ENCODE measurements around the gene ABR. TPM values are rescaled to one million over a fixed set of nuclear protein-coding genes. Genes with fewer than 3 reads are reported as not detected.
"Not testable (repeated sequence)": the region's sequence is repeated elsewhere in the genome, so short reads cannot be mapped to it uniquely, and the experiment has no call there.

The ABR gene
- total and polyA plus RNA-seq, 4 experiments from 2014 or later = 7.2 to 157 (median 86.1) TPM

DNA sequence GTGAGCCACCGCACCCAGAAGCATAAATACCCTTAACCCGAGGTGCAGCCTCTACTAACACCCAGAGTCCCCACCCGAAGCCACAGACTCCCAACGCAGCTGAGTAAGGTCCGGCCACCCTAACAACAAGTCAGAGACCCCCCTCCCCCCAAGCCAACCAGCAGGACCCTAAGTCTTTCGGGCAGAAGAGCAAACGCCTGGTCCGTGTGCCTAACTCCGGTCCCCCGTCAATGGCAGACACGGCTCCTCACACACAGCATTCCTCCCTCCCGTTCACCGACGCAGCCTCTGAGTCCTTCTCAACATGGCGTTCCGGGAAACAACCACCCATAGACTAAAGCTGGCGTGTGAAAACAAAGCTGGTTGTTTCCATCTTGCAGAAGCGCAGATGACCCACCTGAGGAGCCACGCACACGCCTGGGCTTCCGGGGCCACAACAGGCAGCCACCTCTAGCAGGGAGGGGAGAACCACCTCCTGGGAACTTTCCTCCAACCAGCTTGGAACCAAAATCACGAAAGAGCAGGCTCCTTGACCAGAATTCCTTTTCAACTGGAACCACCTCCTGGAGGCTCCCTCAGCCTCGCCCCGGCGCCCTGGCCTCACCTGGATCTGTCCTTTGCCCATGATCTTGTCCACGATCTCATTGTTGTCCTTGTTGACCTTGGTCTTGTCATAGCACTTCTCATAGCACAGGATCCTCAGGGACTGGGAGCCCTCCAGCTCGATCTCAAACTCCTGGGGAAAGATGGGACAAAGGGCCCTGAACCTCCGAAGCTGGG lies 130.1 kb downstream of the ABR start:
- Histone ChIP-seq H3K27me3 (ENCODE audit: insufficient read depth, low read length) (no peaks in the 10 kb centered on the region), H3K9me3 (ENCODE audit: control insufficient read depth in 1 of 2, low read length in 2 of 2) (no peaks in the 10 kb centered on the region), H3K4me3 (ENCODE audit: low read length in 2 of 2) (no peak overlapping the region), H3K27ac (ENCODE audit: low read depth, low read length) (no peak overlapping the region), H3K36me3 (ENCODE audit: insufficient read depth, low read length) (peaks cover 5% of the 10 kb centered on the region), H3K4me1 (ENCODE audit: insufficient read depth, low read length) (no peaks in the 10 kb centered on the region)
- peaks cover 0 to 5% (median 4%) of the 10 kb centered on the region in 4 donors for H3K4me1 Mint-ChIP-seq
- POLR2A ChIA-PET (ENCODE audit: partially characterized antibody) = no interaction called here
- DNase-seq = no peak
- intact Hi-C loops (cut with micrococcal nuclease) = no loop called here
- no peaks in the 10 kb centered on the region for H3K9me3 Mint-ChIP-seq
- H3K4me3 Mint-ChIP-seq = no peak overlapping the region
- H3K36me3 Mint-ChIP-seq = peaks cover 8 to 33% of the 10 kb centered on the region in 2 donors
- H3K27ac Mint-ChIP-seq = no peak overlapping the region
- H3K27me3 Mint-ChIP-seq = no peaks in the 10 kb centered on the region
- CTCF ChIA-PET (ENCODE audit: partially characterized antibody) = no interaction called here

DNA sequence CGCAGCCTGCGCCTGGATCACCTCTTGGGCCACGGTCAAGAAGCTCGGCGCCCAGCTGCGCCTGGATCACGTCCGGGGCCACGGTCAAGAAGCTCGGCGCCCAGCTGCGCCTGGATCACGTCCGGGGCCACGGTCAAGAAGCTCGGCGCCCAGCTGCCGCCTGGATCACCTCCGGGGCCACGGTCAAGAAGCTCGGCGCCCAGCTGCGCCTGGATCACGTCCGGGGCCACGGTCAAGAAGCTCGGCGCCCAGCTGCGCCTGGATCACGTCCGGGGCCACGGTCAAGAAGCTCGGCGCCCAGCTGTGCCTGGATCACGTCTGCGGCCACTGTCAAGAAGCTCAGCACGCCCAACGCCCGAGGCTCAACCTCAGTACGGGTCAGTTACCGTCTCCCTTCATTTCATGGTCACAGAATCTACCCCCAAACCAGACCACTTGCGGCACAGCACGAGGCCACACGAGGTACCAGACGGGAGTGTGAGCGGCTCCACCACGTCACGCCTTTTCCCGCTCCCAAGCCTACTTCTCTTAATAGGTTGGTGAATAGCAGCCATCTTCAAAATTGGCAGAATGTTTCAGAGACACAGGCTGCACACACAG lies 131.2 kb downstream of the ABR start:
- CTCF ChIA-PET (ENCODE audit: partially characterized antibody) = not testable (repeated sequence)

GRCh38 chr17:1047879-1048470 lies 131.8 kb downstream of the ABR start:
- no peak overlapping the region for H3K4me3 ChIP-seq (ENCODE audit: low read length in 2 of 2)
- POLR2A ChIA-PET (ENCODE audit: partially characterized antibody) = no interaction called here
- intact Hi-C loops (cut with micrococcal nuclease) = no loop called here

More for the DNA sequence above, 131.2 kb downstream of the ABR start:
- H3K9me3 ChIP-seq (ENCODE audit: control insufficient read depth in 1 of 2, low read length in 2 of 2); H3K4me3 ChIP-seq (ENCODE audit: low read length in 2 of 2); POLR2A ChIA-PET (ENCODE audit: partially characterized antibody); DNase-seq; H3K4me3 Mint-ChIP-seq; H3K27me3 Mint-ChIP-seq; H3K27me3 ChIP-seq (ENCODE audit: insufficient read depth, low read length); intact Hi-C loops (cut with micrococcal nuclease); H3K36me3 ChIP-seq (ENCODE audit: insufficient read depth, low read length); H3K4me1 ChIP-seq (ENCODE audit: insufficient read depth, low read length); H3K27ac ChIP-seq (ENCODE audit: low read depth, low read length); H3K27ac Mint-ChIP-seq; H3K4me1 Mint-ChIP-seq; H3K9me3 Mint-ChIP-seq: not testable (repeated sequence)
- H3K36me3 Mint-ChIP-seq = peaks cover 9 to 31% of the 10 kb centered on the region in 2 donors

DNA sequence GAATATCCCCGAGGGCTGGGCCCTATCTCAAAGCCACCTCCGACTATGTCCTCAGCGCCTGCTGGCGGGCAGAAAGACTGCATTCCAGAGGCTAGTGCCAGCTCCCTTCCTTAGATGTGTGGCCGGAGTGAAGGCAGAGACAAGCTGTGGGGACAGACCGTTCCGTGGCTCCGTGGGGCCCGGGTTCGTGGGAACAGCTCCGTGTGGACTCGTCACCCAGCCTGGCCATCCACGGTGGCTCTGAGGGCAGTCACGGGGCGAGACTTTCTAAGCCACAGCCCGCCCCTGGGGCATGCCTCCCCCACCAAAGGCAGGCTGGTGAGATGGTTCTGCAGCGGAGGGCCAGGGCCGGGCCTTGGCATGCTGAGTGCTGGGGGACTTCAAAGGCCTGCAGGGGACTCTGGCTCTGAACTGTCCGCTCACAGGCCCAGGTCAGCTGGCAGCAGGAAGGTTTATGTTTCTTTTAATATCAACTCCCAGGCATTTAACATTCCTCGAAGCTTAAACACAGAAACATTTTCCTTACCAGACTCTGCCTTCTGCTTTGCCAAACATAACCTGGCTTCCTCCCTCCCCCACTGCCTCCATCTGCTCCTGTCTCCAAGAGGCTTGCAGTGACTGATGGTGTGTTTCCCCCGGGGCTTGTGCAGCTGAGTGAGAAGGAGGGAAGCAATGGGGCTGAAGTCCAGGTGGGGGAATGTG lies 132.5 kb downstream of the ABR start:
- no peaks in the 10 kb centered on the region for H3K4me1 ChIP-seq (ENCODE audit: insufficient read depth, low read length)
- H3K9me3 Mint-ChIP-seq = no peaks in the 10 kb centered on the region
- H3K27me3 ChIP-seq (ENCODE audit: insufficient read depth, low read length) = no peaks in the 10 kb centered on the region
- peaks cover 16 to 37% of the 10 kb centered on the region in 2 donors for H3K36me3 Mint-ChIP-seq
- ChIA-PET CTCF (ENCODE audit: partially characterized antibody) (no interaction called here), POLR2A (ENCODE audit: partially characterized antibody) (no interaction called here)
- no peak overlapping the region for H3K27ac ChIP-seq (ENCODE audit: low read depth, low read length)
- H3K9me3 ChIP-seq (ENCODE audit: control insufficient read depth in 1 of 2, low read length in 2 of 2) = no peaks in the 10 kb centered on the region
- H3K36me3 ChIP-seq (ENCODE audit: insufficient read depth, low read length) = peaks cover 12% of the 10 kb centered on the region
- no peak overlapping the region for H3K4me3 Mint-ChIP-seq
- intact Hi-C loops (cut with micrococcal nuclease) = no loop called here
- peak overlapping the region in 2 of 7 donors; percentile 30 to 68 for H3K27ac Mint-ChIP-seq
- no peak for DNase-seq
- H3K4me1 Mint-ChIP-seq = peaks cover 0 to 10% (median 6%) of the 10 kb centered on the region in 4 donors
- no peak overlapping the region for H3K4me3 ChIP-seq (ENCODE audit: low read length in 2 of 2)
- H3K27me3 Mint-ChIP-seq = no peaks in the 10 kb centered on the region

More at GRCh38 chr17:1047879-1048470, 131.8 kb downstream of the ABR start:
- Mint-ChIP-seq H3K9me3 (no peaks in the 10 kb centered on the region), H3K36me3 (peaks cover 9 to 31% of the 10 kb centered on the region in 2 donors), H3K4me1 (peaks cover 0 to 5% (median 5%) of the 10 kb centered on the region in 4 donors), H3K27ac (peak overlapping the region in 1 of 7 donors; percentile 68), H3K4me3 (no peak overlapping the region), H3K27me3 (no peaks in the 10 kb centered on the region)
- Histone ChIP-seq H3K9me3 (ENCODE audit: control insufficient read depth in 1 of 2, low read length in 2 of 2) (no peaks in the 10 kb centered on the region), H3K36me3 (ENCODE audit: insufficient read depth, low read length) (peaks cover 5% of the 10 kb centered on the region), H3K4me1 (ENCODE audit: insufficient read depth, low read length) (no peaks in the 10 kb centered on the region), H3K27ac (ENCODE audit: low read depth, low read length) (no peak overlapping the region), H3K27me3 (ENCODE audit: insufficient read depth, low read length) (no peaks in the 10 kb centered on the region)
- DNase-seq = no peak
- CTCF ChIA-PET (ENCODE audit: partially characterized antibody) = no interaction called here

- no peaks in the 10 kb centered on the region for H3K9me3 ChIP-seq (ENCODE audit: control insufficient read depth in 1 of 2, low read length in 2 of 2)
- Mint-ChIP-seq H3K4me3 (no peak overlapping the region), H3K36me3 (peaks cover 24 to 40% of the 10 kb centered on the region in 2 donors), H3K27me3 (no peaks in the 10 kb centered on the region), H3K27ac (no peak overlapping the region), H3K4me1 (peaks cover 0 to 15% (median 6%) of the 10 kb centered on the region in 4 donors), H3K9me3 (no peaks in the 10 kb centered on the region)
- CTCF ChIA-PET (ENCODE audit: partially characterized antibody) = interaction anchor here (3.0 kb wide), 1 partner anchor 11 kb away, joined by 10 read pairs; no protein-coding TSS in a partner anchor
- H3K4me1 ChIP-seq (ENCODE audit: insufficient read depth, low read length) = no peaks in the 10 kb centered on the region
- intact Hi-C loops (cut with micrococcal nuclease) = no loop called here
- H3K27ac ChIP-seq (ENCODE audit: low read depth, low read length) = no peak overlapping the region
- H3K27me3 ChIP-seq (ENCODE audit: insufficient read depth, low read length) = no peaks in the 10 kb centered on the region
- no peak overlapping the region for H3K4me3 ChIP-seq (ENCODE audit: low read length in 2 of 2)
- peaks cover 15% of the 10 kb centered on the region for H3K36me3 ChIP-seq (ENCODE audit: insufficient read depth, low read length)
- POLR2A ChIA-PET (ENCODE audit: partially characterized antibody) = no interaction called here
- no peak for DNase-seq
These were observed 134.3 kb downstream of the ABR start for GRCh38 chr17:1045456-1045855.

- H3K4me3 Mint-ChIP-seq; H3K9me3 ChIP-seq (ENCODE audit: control insufficient read depth in 1 of 2, low read length in 2 of 2); H3K27me3 ChIP-seq (ENCODE audit: insufficient read depth, low read length); H3K9me3 Mint-ChIP-seq; POLR2A ChIA-PET (ENCODE audit: partially characterized antibody); H3K4me3 ChIP-seq (ENCODE audit: low read length in 2 of 2); intact Hi-C loops (cut with micrococcal nuclease); H3K27ac ChIP-seq (ENCODE audit: low read depth, low read length); DNase-seq; H3K27me3 Mint-ChIP-seq; H3K4me1 ChIP-seq (ENCODE audit: insufficient read depth, low read length): not testable (repeated sequence)
- Mint-ChIP-seq H3K4me1 (peaks cover 0 to 15% (median 6%) of the 10 kb centered on the region in 4 donors), H3K27ac (peak overlapping the region in 1 of 7 donors; percentile 65), H3K36me3 (peaks cover 24 to 33% of the 10 kb centered on the region in 2 donors)
- peaks cover 12% of the 10 kb centered on the region for H3K36me3 ChIP-seq (ENCODE audit: insufficient read depth, low read length)
- CTCF ChIA-PET (ENCODE audit: partially characterized antibody) = interaction anchor here (1.1 to 3.0 kb wide), 2 partner anchors 11 to 14 kb away, joined by 3 to 10 read pairs; no protein-coding TSS in a partner anchor
These were observed 135.3 kb downstream of the ABR start for GRCh38 chr17:1044387-1045009.
